Lower leg skin (tissue), 3 donors: ENCODE measurements around the gene CENPU.

Source experiments
- POLR2A ChIP-seq, 2 donors: fragments of 450-650 bp; IDR thresholded peaks; one replicate each; pipeline ENCODE4 v1.6.1; 2016 to 2017; ENCODE audit warnings: antibody characterized with exemption in 2 of 2, mild to moderate bottlenecking in 1 of 2, moderate library complexity in 1 of 2
- TF ChIP-seq, protein P1 (sequence below), 3 donors: fragments of 450-650 bp; IDR thresholded peaks; one replicate each; pipeline ENCODE4 v1.5.1; 2016; ENCODE audit warnings: antibody characterized with exemption in 3 of 3, mild to moderate bottlenecking in 3 of 3, moderate library complexity in 2 of 3

DNA sequence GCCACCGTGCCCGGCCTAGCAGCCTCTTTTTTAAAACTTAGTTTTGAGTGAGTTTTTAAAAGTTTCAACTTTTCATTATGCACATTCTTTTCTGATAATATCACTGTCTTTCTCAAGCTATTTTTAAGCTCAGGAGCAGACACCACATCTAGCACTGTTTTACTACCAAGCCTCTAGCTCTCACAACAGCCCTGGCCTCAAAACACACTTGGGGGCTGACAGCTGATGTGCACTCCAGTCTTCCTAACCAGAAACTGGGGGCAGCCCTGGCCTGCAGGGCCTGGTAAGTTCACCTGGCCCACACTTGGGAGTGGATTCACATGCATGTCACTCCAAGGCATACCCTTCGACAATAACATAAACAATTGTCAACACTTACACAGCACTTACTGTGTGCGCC lies 34.0 kb downstream of the CENPU start:
- no peak for TF ChIP-seq POLR2A (IDR thresholded peaks at IDR 0.05)
- TF ChIP-seq, protein P1, sequence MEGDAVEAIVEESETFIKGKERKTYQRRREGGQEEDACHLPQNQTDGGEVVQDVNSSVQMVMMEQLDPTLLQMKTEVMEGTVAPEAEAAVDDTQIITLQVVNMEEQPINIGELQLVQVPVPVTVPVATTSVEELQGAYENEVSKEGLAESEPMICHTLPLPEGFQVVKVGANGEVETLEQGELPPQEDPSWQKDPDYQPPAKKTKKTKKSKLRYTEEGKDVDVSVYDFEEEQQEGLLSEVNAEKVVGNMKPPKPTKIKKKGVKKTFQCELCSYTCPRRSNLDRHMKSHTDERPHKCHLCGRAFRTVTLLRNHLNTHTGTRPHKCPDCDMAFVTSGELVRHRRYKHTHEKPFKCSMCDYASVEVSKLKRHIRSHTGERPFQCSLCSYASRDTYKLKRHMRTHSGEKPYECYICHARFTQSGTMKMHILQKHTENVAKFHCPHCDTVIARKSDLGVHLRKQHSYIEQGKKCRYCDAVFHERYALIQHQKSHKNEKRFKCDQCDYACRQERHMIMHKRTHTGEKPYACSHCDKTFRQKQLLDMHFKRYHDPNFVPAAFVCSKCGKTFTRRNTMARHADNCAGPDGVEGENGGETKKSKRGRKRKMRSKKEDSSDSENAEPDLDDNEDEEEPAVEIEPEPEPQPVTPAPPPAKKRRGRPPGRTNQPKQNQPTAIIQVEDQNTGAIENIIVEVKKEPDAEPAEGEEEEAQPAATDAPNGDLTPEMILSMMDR (IDR thresholded peaks at IDR 0.05): no peak
